GM21786 (cell line): Measurements from ENCODE around the gene CARD19.
"Not testable (repeated sequence)": the region's sequence is repeated elsewhere in the genome, so short reads cannot be mapped to it uniquely, and the experiment has no call there.

Experiments used
- ATAC-seq: cut with Tn5 transposase; IDR thresholded peaks from one replicate; pipeline ENCODE4 v1.9.1; 2021; ENCODE audit not compliant: unreplicated experiment

CARD19 gene

GRCh38 chr9:93129691-93130500 lies 33.9 kb downstream of the CARD19 start:
- ATAC-seq: no peak

- no peak for ATAC-seq
These were observed 35.0 kb downstream of the CARD19 start for GRCh38 chr9:93130861-93131481.

DNA sequence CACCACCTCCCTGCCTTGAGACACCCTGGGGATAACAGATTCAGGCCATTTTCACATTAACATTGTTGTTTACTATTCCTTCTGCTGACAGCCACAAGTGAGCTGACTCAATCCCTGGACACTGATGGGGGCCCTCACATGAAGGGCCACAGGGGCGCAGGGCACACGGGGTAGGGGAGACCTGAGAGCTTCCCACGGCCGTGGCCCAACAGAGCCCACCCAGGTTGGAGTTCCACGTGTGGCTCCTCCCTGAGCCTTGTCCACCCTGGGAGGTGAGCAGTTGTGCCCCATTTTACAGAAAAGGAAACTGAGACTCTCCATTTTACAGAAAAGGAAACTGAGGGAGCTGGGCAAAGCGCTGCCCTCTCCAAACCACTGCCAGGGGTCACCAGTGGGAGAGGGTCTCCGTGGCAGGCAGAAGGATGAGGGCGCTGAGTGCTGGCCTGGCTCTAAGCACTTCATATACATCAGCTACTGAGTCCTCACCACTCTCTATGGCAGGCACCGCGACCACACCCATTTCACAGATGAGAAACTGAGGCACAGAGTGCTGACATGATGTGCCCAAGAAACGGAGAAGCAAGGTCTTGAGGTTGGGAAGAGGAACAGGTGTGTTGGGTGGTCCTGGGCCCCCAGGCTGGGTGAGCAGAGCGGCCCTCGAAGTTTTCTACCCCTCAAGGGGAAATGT lies 35.7 kb downstream of the CARD19 start:
- no peak for ATAC-seq

- ATAC-seq: no peak
These were observed 36.4 kb downstream of the CARD19 start for GRCh38 chr9:93132287-93132927.

DNA sequence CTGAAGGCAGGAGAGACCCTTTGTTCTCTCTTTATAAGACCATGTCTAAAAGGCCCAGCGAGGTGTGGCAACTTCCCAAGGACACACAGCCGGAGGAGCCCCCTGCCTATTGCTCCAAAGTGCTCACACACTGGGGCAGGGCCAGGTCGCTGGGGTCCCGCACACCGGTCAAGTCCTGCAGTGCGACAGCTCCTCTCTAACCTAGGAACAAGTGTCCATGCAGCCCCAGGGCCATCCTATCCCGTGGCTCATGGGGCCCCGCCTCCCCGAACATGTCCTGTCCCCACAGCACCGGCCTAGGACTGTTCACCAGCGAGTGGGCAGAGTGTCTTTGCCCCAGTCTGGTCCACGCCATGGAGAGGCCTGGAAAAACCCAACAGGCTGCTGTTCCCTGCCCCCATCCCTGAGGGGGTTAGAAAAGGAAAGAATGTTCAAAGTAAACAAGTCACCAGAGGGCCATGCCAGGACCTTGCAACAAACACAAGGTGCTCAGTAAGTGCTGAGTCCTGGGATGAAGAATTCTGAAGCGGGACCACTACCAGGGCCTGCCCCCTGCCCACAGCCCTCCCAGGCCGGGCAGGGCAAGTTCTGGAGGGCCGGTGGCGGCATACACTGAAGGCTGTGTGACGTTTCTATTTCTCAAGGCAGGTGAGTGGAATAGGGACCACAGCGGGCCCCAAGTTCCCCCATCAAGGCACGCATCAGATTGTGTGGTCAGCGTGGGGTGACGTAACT lies 37.1 kb downstream of the CARD19 start:
- no peak for ATAC-seq

GRCh38 chr9:93133681-93134014 lies 37.6 kb downstream of the CARD19 start:
- ATAC-seq: peak; percentile 30

DNA sequence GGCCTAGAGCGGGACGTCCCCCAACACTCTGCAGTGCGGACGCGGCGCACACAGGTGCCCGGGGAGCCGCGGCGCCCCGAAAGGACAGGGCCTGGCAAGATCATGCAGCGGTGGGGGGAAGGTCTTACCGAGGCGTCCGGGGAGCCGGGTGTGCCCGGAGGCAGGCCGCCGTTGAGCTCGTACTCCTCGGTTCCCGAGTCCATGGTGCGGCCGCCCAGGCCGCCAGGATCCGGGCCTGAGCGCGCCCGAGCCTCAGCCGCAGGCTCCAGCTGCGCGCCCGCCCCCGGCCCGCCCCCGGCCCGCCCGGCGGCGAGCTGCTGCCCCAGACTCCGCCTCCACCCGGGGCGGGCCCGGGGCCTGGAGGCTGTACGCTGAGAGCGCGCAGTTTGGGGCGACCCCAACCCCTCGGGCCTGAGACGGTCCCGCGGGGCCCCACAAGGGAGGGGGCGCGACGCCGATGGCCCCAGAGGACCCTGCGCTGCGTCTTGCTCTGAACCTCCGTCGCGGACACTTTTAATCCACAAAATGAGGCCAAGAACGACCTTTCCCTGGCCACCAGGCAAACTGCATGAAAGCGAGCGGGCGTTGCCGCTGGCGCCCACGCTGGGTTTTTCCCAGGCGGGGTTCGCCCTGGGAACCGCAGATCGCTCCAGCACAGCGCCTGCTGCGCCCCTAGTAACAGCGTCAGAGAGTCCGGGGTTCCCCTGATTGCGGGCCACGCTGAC lies 38.2 kb downstream of the CARD19 start, which contains the start of gene NINJ1:
NINJ1 (minus strand) TSS at position 237 of the 725 bp plus-strand sequence; CDS start at position 203, 34 bp downstream.
- ATAC-seq: peak; percentile 74

DNA sequence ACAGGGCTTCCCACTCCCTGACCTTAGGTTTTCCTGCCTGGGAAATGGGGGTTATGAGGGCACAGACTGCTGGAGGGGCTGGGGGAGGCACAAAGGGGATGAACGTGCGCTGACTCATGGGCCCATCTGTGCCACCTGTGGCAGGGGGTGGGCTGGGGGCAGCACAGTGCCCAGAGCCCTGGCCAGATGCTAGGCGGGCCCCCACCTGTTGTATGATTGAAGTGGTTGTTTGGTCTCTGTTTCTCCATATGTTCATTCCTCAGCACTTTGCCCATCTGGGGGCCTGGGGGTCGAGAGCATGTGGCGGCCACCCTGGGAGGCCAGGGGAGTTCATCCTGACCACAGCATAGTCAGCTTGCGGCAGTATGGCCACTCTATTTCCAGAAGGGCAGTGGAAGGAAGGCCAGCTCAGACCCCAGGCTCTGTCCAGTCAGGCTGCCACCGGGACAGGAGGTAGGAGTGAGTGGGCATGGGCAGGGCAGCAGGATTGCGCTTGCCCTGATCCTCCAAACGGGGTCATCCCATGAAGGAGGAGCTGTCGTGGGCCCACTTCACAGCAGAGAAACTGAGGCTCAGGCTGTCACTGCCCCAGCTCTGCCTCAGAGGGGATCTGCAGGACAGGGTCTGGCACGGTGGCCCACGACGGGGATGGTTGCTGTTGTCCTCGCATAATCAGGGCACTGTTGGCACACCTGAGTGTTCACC lies 38.9 kb downstream of the CARD19 start:
- no peak for ATAC-seq

GRCh38 chr9:93136011-93136440 lies 40.0 kb downstream of the CARD19 start:
- no peak for ATAC-seq

- ATAC-seq: no peak
These were observed 41.3 kb downstream of the CARD19 start for GRCh38 chr9:93137362-93137761.

DNA sequence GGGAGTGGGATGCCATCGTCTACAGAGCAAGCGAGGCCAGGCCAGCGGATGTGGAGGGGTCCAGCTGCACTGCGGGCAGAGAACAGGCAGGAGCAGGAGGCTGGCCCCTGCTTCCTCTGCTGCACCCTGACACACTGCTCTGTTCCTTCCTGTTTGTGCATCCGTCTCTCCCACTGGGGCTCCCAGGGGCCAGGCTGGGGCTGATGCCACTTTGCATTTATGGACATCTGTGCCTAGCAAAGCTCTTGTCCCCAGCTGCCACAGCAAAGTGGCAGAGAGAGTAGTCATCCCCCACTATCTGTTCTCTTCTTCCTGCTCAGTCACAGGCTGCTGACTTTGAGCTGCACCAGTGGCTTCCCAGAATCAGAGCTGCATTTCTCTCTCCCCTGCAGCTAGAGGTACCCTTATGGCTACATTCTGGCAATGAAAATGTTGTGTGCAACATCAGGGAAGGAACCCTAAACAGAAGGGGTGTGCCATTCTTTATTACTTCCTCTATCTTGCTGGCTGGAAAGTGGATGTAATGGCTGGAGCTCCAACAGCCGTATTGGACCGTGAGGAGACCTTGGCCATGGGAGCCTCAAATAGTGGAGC lies 42.3 kb downstream of the CARD19 start:
- no peak for ATAC-seq

DNA sequence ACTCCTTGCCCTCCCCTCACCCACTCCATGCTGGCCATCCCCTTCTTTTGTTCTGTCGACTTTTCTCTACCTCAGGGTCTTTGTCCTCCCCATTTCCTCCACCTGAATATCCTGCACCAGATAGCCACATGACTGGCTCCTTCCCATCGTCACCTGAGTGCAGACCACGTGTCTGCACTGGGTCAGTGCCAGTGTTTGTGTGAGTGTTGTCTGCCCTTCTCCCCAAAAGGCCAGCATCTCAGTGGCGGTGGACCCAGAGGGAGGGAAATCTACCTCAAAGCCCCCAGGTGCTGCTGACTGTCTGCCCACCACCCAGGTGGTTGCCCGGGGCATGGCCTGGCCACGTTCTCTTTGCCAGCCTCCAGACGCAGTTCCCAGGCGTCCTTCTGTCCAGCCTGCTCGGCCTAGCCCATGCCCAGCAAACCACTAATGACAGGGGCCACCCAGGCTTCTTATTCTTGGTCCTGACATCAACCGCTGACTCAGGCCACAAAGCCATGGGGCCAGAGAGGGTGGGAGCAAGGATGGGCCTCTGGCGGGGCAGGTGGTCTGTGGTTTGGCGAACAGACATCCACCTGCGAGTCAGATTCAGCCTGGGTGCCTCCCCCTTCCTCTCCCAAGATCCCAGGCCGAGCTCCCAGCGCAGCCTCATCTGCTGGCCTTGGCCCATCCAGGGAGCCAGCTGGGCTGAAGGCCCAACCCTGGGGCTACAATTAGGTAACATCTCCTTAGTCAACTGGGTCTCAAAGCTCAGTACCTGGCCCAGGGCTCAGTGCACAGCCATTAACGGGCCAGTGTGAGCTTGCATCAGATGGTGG lies 43.6 kb downstream of the CARD19 start:
- no peak for ATAC-seq

DNA sequence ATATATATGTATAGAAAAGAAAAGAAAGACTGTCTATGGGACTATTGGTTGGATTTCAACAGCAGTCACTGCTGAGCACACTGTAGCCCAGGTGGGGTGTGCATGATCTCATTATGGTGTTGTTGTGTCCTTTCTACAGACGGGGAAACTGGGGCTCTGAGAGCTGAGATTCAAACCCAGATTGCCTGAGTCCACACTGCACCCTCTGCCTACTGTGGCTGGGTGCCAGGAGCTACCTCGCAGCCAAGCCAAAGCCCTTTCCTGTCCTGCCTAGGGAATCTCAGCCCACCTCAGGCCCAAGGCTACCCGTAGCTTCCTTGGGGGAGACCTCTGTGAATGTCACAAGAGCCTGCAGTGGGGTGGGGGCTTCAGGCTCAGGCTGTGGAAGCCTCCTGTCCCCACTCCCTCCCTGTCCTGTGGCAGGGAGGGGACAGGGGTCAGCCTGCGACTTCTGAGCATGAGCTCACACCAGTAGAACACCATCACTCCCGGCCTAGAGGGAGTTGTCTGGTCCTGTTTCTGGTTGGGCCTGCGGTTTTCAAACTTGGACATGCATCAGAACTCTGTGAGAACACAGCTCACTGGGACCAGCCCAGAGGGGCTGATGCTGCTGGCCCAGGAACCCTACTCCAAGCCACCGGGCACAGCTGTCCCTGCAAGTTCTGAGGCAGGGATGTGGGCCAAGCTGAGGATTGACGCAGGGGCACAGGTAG lies 45.9 kb downstream of the CARD19 start:
- ATAC-seq: no peak

DNA sequence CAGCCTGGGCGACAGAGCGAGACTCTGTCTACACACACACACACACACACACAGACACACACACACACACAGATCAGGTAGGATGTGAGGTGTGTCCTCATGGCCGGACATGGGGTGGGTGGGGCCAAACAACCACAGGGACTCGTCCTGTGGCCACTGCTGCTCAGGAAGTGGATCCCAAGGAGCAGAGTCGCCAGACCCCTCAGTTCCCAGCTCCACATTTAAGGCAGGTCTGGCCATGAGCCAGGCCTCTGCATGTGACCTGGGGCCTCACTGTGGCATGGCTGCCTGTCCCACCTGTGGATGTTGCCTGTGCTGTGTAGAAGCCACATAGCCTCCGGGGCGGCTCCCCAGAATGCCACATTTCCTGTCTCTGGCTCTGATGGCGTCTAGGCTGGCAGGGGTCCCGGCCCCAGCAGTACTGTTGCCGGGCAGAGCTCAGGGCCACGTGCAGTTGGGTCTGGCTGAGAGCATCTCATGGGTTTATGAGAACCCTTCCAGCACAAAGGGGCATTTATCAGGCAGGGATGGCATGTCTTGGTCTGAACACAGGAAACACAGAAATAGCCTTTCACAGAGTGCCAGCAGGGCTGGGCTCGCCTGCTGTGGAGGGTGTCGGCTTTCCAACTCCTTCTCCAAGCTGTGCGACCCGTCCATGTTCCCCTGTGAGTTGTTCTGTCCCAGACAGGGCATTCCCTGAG lies 48.0 kb downstream of the CARD19 start:
- no peak for ATAC-seq

DNA sequence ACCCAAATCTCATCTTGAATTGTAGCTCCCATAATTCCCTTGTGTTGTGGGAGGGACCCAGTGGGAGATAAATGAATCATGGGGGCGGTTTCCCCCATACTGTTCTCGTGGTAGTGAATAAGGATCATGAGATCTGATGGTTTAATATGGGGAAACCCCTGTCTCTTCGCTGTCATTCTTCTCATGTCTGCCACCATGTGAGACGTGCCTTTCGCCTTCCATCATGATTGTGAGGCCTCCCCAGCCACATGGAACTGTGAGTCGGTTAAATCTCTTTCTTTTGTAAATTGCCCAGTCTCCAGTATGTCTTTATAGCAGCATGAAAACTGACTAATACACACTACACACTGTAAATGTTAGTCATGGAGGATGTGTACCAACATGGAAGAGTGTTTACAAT lies 50.7 kb downstream of the CARD19 start:
- ATAC-seq: not testable (repeated sequence)

DNA sequence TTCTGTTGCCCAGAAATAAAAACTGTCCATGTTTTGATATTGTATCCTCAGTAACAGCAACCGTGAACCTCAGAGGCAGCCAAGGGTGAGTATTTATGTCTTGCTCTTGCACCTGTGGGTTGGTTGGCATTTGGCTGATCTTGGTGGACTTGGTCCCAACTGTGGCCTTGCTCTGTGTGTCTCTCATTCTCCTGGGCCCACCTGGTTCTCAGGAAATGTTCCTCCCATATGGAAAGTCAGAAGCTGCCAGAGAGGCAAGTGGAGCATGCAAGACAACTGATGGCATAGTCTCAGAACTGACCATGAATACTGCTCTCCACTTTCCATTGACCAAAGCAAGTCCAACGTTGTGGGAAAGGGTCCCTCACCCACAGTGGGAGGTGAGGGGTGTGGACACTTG lies 51.6 kb downstream of the CARD19 start:
- ATAC-seq: no peak

- ATAC-seq: no peak
These were observed 52.7 kb downstream of the CARD19 start for GRCh38 chr9:93148721-93149120.
